ENCODE data around the gene BRSK1. TPM values are rescaled to one million over a fixed set of nuclear protein-coding genes. Genes with fewer than 3 reads are reported as not detected.

Gene BRSK1
- 1 to 10 TPM; 5.6 to 6.4 TPM for total RNA-seq

GRCh38 chr19:55283548-55284377, at the start of gene BRSK1:
TSS of gene BRSK1 (plus strand) at chr19:55283997. CDS start at chr19:55284443, 446 bp downstream.
- Mint-ChIP-seq H3K27ac (peak within 1 kb of the TSS; percentile 50), H3K4me1 (peaks cover 19% of the 10 kb centered on the region), H3K4me3 (peak within 1 kb of the TSS; percentile 62), H3K27me3 (peaks cover 4% of the 10 kb centered on the region), H3K36me3 (peaks cover 4% of the 10 kb centered on the region), H3K9me3 (no peaks in the 10 kb centered on the region)
- DNase-seq, result peak; percentile 36

DNA sequence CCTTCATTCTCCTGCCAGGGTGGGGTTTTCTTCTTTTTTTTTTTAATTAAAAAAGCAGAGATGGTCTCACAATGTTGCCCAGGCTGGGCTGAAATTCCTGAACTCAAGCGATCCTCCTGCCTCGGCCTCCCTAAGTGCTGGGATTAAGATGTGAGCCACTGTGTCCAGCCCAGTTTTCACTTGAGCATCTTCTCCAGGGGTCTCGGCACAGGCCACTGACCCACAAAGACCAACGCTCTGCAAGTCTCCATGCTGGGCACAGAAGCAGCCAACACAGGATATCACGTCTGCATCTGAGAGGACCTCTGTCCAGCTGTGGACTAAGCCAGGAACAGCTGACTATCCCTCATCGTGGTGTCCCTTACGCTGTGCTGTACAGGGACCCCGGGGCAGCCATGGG, 45.8 kb upstream of the BRSK1 start:
- no peaks in the 10 kb centered on the region for H3K9me3 Mint-ChIP-seq
- no peaks in the 10 kb centered on the region for H3K4me1 Mint-ChIP-seq
- H3K36me3 Mint-ChIP-seq, result peaks cover 39% of the 10 kb centered on the region
- DNase-seq, result no peak
- no peak overlapping the region for H3K27ac Mint-ChIP-seq
- no peak overlapping the region for H3K4me3 Mint-ChIP-seq
- H3K27me3 Mint-ChIP-seq, result no peaks in the 10 kb centered on the region

DNA sequence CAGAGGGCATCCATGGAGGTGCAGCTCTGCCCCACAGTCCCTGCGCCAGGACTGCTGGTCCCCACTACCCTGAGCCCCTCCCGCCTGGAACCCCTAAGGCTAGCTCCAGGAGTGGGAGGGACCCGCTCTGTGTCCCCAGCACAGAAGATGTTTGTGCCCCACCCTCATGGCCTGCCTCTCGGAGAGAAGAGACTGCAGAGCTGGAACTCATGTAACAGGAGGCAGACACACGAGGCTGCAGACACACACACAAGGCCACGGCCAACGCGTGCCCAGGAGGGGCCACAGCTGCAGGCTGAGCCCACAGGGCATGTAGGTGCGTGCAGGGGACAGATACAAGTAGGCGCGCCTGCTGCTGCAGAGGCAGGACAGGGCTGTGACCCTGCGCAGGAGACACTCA, 44.8 kb upstream of the BRSK1 start:
- Mint-ChIP-seq H3K4me1 (no peaks in the 10 kb centered on the region), H3K9me3 (no peaks in the 10 kb centered on the region), H3K4me3 (no peak overlapping the region), H3K27me3 (no peaks in the 10 kb centered on the region), H3K36me3 (peaks cover 37% of the 10 kb centered on the region), H3K27ac (no peak overlapping the region)
- DNase-seq, result no peak

DNA sequence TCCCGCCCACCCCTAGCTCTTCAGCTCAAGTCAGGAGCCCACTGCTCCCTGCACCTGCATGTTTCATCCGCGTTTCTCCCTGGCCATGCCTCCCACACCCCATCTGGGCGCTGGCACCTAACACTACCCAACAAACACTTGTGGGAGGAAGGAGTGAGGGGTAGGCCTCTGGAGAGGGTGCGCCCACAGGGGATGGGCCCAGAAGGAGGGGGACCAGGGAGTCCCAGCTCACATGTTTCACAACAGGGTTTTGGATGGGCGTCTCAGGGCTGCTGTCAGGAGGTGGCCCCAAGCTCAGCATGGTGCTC, 43.1 kb upstream of the BRSK1 start:
- H3K4me1 Mint-ChIP-seq, result no peaks in the 10 kb centered on the region
- H3K4me3 Mint-ChIP-seq, result no peak overlapping the region
- no peaks in the 10 kb centered on the region for H3K9me3 Mint-ChIP-seq
- H3K27ac Mint-ChIP-seq, result no peak overlapping the region
- peaks cover 33% of the 10 kb centered on the region for H3K36me3 Mint-ChIP-seq
- no peak for DNase-seq
- H3K27me3 Mint-ChIP-seq, result no peaks in the 10 kb centered on the region

- no peaks in the 10 kb centered on the region for H3K9me3 Mint-ChIP-seq
- H3K4me1 Mint-ChIP-seq, result no peaks in the 10 kb centered on the region
- DNase-seq, result no peak
- no peak overlapping the region for H3K27ac Mint-ChIP-seq
- H3K36me3 Mint-ChIP-seq, result peaks cover 28% of the 10 kb centered on the region
- H3K4me3 Mint-ChIP-seq, result no peak overlapping the region
- H3K27me3 Mint-ChIP-seq, result no peaks in the 10 kb centered on the region
Measured at GRCh38 chr19:55241143-55241934, 42.5 kb upstream of the BRSK1 start.

DNA sequence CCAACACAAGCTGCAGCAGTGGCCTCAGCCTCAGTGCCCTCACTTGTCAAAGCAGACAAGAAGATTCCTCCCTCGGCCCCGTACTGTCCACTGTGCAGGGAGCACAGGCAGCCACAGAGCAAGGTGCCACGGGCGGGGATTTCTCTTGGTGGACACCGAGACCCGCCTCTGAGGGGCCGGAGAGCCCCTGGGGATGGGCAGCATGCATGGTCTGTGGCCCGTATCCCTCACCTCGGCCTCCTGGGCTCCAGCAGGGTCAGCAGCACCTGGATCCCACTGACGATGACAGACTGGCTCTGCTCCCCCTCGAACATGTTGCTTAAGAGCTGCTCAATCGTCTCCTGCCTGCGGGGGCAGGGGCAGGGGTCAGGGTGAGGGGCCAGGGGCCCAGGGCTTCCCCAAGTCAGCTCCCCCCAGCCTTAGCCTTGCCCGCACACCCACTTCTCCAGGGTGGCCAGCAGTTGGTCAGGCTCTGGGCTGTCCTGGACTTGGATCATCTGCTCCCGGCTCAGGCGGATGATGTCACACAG, 41.8 kb upstream of the BRSK1 start:
- Mint-ChIP-seq H3K27ac (no peak overlapping the region), H3K9me3 (no peaks in the 10 kb centered on the region), H3K4me1 (no peaks in the 10 kb centered on the region), H3K36me3 (peaks cover 22% of the 10 kb centered on the region), H3K27me3 (no peaks in the 10 kb centered on the region), H3K4me3 (no peak overlapping the region)
- no peak for DNase-seq

GRCh38 chr19:55242517-55242916, 41.3 kb upstream of the BRSK1 start:
- no peak for DNase-seq
- Mint-ChIP-seq H3K9me3 (no peaks in the 10 kb centered on the region), H3K27me3 (no peaks in the 10 kb centered on the region), H3K36me3 (peaks cover 17% of the 10 kb centered on the region), H3K27ac (no peak overlapping the region), H3K4me3 (no peak overlapping the region), H3K4me1 (peaks cover 1% of the 10 kb centered on the region)

DNA sequence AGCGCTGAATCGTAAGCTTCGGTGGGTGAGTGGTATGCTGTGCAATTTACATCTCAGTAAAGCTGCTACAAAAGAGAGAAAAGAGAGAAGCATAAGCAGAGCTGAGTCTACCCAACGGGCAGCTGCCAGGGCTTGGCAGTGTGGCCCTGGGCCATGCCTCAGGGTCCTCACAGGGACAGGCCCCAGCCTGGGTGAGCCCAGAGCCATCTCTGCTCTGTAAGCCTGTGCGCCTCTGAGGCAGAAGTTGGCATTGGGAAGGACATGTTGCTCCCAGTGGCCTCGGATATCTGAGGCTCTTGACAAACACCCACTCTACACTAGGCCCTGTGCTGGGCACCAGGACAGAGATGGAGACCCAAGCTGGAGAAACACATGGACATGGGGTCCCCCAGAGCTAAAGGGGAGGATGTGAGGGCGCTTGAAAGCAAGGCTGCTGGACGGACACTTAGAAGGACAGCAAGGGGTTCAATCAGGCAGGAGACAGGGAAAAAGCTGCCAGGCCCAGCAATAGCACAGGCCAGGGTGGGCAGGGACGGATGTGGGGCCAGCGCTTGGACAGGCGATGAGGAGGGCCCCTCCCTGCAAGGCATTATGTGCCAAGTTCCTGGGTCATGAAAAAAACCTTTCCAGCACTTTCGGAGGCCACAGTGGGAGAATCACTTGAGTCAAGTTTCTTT, 39.7 kb upstream of the BRSK1 start:
- Mint-ChIP-seq H3K9me3 (no peaks in the 10 kb centered on the region), H3K27ac (no peak overlapping the region), H3K4me1 (peaks cover 14% of the 10 kb centered on the region), H3K4me3 (no peak overlapping the region), H3K27me3 (no peaks in the 10 kb centered on the region), H3K36me3 (peaks cover 21% of the 10 kb centered on the region)
- DNase-seq, result no peak

- Mint-ChIP-seq H3K9me3 (no peaks in the 10 kb centered on the region), H3K4me1 (peaks cover 15% of the 10 kb centered on the region), H3K27me3 (no peaks in the 10 kb centered on the region), H3K4me3 (no peak overlapping the region), H3K36me3 (peaks cover 20% of the 10 kb centered on the region), H3K27ac (no peak overlapping the region)
- no peak for DNase-seq
Measured at GRCh38 chr19:55245236-55245904, 38.4 kb upstream of the BRSK1 start.

DNA sequence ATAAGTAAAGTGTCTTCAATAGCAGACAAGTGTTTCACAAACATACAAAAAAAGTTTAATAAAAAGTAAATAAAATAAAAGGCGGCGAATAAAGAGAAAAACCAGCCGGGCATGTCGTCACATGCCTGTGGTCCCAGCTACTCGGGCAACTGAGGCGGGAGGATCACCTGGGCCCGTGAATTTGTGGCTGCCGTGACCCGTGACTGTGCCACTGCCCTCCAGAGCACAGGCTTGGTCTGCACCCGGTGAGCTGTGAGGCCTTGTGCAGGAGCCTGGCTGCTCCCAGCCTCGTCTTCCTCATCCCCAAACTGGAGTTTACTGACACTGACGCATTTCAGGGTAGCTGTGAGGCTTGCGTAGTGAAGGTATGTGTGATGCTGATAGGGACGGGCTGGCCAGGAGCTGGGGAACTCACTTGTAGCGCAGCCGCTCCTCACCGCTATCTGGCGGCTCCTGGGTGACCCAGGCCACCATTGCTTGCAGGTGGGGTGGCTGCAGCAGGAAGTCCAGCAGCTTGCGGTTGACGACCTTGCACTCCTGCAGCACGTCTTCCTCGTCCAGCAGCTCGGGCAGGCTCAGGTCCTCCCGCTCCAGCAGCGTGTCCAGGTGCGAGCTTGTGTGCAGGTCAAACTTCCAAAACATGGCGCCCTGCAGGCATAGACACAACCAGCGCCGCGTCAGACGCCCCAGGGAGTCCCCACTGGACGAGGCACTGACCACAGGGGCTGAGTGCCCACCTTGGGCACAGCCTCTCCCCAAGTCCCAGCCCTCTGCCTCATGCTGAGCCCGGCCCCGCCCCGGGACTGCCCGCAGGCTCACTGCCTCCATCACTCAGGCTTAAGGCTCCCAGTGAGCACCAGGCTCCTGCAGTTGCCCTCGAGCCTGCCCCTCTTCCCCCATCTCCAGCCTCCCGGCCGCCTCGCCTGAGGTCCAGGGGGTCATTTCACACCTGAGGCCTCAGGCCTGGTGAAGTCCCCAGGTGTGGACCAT, 37.0 kb upstream of the BRSK1 start:
- no peak for DNase-seq
- Mint-ChIP-seq H3K27me3 (no peaks in the 10 kb centered on the region), H3K4me1 (peaks cover 28% of the 10 kb centered on the region), H3K9me3 (no peaks in the 10 kb centered on the region), H3K4me3 (no peak overlapping the region), H3K27ac (no peak overlapping the region), H3K36me3 (peaks cover 22% of the 10 kb centered on the region)

DNA sequence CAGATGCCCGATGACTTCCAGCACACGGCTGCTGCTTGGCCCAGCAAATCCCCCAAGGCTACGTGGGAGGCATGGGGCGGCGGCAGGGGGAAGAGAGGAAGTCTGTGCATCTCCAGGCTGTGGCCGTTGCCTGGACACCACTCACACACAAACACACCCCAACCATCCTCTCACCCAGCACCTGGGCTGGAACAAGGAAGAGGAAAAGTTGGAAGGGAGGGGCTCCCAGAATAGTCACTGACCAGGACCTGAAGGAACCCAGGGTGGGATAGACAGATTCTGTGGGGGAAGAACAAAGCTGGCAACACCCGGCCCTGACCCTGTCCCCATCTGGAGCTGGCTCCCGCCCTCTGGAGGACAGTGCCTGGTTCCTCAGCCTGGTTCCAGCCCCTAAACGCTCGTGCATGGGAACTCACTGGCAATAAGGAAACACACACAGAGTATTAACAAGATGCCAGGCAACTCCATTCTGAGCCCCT, 36.1 kb upstream of the BRSK1 start:
- no peaks in the 10 kb centered on the region for H3K27me3 Mint-ChIP-seq
- no peak overlapping the region for H3K27ac Mint-ChIP-seq
- DNase-seq, result no peak
- H3K9me3 Mint-ChIP-seq, result no peaks in the 10 kb centered on the region
- H3K36me3 Mint-ChIP-seq, result peaks cover 24% of the 10 kb centered on the region
- no peak overlapping the region for H3K4me3 Mint-ChIP-seq
- H3K4me1 Mint-ChIP-seq, result peaks cover 34% of the 10 kb centered on the region

DNA sequence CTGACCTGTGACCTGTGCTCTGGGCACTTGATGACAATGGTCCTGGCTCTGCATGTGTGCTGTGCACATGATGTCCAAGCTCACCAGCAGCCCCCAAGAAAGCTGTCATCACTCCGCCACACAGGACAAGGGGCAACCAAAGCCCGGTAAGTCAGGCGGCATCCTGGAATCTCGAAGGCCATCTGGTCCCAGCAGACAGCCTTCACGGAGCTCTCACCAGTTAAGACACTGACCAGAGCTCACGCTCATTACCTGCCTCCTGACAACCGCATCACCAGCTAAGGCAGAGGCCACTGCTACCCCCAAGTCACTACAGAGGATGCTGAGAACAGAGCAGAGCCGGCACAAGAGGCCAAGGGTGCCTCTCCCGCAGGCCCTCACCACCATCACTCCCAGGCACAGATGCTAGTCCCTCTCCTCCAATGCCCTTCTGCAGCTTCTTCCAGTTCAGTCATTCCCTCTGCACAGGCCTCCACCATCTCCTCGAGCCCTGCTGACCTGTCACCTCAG, 35.6 kb upstream of the BRSK1 start:
- Mint-ChIP-seq H3K4me1 (peaks cover 39% of the 10 kb centered on the region), H3K36me3 (peaks cover 24% of the 10 kb centered on the region), H3K9me3 (no peaks in the 10 kb centered on the region), H3K27ac (peak overlapping the region; percentile 65), H3K27me3 (no peaks in the 10 kb centered on the region), H3K4me3 (no peak overlapping the region)
- DNase-seq, result no peak

DNA sequence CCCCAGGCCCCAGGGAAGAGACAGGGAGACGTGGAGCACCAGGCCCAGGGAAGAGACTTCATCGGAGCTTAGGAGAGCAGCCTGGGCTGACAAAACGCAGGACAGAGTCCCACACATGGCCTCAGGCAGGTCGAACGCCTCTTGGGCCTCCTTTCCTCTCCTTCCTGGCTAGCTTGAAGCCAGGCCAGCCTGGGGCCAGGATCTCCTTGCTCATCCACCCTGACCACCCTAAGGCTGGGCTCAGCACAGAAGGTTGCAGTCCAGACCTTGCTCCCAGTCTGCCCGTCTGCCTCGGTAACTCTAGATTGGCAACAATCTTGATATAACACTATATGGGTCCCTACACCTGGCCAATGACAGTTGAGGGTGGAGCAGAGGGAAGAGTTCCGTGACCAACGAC, 35.1 kb upstream of the BRSK1 start:
- Mint-ChIP-seq H3K36me3 (peaks cover 27% of the 10 kb centered on the region), H3K4me3 (no peak overlapping the region), H3K27me3 (no peaks in the 10 kb centered on the region), H3K9me3 (no peaks in the 10 kb centered on the region), H3K4me1 (peaks cover 44% of the 10 kb centered on the region), H3K27ac (peak overlapping the region; percentile 65)
- no peak for DNase-seq

Measured in activated naive CD8-positive, alpha-beta T cell treated with anti-CD3 and anti-CD28 coated beads for 36 hours (primary cell).